Hematopoietic multipotent progenitor cell treated with erythropoietin and hydrocortisone succinate and interleukin-3 and kit ligand, for 15 days (in vitro differentiated cells): ENCODE data around the gene GNB1L.

Source experiments
- DNase-seq: peaks from one replicate; pipeline ENCODE4 v3.0.0-alpha.2; 2015; ENCODE audit warnings: low spot score

Gene GNB1L

DNA sequence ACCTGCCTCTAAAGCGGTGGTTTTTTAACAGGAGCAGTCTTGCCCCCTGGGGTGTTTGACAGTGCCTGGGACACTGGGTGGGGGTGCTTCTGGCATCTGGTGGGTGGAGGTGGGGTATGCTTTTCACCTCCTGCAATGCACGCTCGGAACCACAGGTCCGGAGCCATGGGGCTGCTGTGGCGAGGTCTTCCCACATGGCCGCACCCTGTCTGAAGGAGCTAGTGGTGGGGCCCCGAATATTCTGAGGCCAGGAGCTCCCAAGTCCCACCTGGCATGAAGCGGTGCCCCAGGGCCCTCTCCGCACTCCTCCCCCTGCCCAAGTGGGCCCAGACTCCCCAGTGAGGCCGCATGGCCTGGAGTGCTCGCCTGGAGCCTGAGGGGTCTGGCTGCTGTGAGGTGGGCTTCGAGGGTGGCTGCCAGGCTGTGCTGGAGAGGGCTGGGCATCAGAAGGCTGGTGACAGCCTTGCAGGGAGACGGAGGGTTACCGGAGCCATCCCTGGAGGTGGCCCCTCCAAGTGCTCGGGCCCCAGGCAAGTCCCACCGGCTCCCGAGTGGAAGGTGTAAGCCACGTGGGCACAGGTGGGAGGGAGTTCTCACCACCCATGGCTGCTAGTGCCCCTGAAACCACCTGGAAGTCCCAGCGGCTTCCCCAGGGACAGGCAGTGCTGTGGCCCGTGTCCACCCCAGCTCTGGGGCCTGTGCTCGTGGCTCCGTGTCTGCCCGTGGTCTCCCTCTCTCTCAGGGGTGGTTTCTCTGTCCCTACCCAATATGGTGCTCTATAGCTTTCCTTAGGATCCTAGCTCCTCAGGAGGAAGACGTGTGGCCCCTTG, 79.0 kb downstream of the GNB1L start:
- no peak for DNase-seq

DNA sequence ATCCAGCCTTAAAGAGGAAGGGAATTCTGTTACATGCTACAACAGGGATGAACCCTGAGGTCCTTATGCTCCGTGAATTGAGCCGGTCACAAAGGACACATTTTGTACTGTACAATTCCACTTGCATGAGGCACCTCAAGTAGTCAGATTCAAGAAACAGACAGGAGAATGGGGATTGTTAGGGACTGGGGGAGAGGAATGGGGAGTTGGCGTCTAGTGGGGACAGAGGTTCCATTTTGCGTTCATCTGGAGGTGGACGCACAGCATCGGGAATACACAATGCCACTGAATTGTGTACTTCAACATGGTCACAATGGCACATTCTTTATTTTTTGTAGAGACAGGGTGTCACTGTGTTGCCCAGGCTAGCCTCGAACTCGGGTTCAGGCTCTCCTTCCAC, 80.0 kb downstream of the GNB1L start:
- no peak for DNase-seq

GRCh38 chr22:19773470-19774040, 81.1 kb downstream of the GNB1L start:
- DNase-seq = no peak

DNA sequence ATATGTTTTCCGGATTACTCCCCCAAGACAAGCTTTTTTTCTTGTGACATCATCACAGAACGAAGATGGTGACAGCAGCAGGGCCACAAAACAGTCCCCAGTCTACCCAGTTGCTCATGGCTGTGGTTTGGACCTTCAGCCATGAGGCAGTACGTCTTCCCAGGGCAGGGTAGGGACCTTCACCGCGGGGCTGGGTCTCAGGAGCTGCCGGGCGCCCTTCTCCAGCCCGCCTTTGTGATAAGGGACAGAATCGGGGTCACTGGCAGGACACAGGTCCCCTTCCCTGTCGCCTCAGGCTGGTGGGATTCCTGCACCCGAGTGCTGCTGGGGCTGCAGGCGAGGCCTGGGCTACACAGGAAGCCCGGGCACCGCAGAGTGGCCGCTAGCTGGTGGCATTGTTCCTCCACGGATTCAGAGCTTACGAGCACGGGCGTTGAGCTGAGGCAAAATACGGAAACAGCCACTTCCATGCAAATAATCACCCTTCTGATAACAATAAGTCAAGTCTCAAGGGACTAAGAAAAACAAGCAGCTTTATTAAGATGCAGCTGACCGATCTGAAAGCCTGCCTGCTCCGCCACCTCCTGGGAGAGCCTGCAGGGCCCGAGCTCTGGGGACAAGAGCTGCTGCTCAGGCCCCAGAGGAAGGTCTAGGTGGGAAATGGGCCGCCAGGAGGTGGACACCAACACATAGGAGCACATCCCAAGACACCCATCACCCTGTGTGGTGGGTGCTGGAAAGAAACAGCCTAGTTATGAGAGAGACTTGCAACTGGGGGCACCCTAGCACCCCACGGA, 81.8 kb downstream of the GNB1L start:
- DNase-seq = no peak

DNA sequence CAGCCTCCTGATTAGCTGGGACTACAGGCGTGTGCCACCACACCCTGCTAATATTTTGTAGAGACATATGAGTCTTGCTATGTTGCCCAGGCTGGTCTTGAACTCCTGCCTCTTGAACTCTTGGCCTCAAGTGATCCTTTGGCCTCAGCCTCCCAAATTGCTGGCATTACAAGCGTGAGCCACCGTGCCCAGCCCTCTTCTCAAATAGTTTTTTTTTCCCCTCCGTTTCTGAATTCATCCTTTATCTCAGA, 82.3 kb downstream of the GNB1L start:
- DNase-seq = no peak

GRCh38 chr22:19770349-19771220, 84.1 kb downstream of the GNB1L start:
- DNase-seq = no peak

DNA sequence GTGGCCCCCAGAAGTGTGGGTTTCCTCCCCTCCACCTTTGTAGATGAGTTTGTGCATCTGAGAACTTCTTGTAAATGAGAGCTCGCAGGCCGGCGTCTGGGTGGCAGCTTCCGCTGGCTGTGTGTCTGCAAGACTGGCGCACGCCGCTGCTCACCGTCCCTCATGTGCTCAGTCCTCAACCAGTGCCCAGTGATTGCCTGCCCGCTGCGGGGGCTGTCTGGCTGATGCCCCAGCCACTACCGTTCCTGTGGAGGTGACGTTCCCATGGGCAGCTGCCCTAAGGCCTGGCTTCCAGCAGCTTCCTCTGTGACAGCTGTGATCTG, 85.3 kb downstream of the GNB1L start:
- no peak for DNase-seq

GRCh38 chr22:19767427-19768341, 87.0 kb downstream of the GNB1L start:
- DNase-seq = no peak

- no peak for DNase-seq
Measured at GRCh38 chr22:19766511-19767426, 87.9 kb downstream of the GNB1L start.

GRCh38 chr22:19766240-19766510, 88.5 kb downstream of the GNB1L start:
- no peak for DNase-seq

- DNase-seq = no peak
Measured at GRCh38 chr22:19765477-19766239, 89.0 kb downstream of the GNB1L start.

GRCh38 chr22:19764636-19765476, 89.8 kb downstream of the GNB1L start:
- no peak for DNase-seq

GRCh38 chr22:19764299-19764593, 90.4 kb downstream of the GNB1L start:
- no peak for DNase-seq

DNA sequence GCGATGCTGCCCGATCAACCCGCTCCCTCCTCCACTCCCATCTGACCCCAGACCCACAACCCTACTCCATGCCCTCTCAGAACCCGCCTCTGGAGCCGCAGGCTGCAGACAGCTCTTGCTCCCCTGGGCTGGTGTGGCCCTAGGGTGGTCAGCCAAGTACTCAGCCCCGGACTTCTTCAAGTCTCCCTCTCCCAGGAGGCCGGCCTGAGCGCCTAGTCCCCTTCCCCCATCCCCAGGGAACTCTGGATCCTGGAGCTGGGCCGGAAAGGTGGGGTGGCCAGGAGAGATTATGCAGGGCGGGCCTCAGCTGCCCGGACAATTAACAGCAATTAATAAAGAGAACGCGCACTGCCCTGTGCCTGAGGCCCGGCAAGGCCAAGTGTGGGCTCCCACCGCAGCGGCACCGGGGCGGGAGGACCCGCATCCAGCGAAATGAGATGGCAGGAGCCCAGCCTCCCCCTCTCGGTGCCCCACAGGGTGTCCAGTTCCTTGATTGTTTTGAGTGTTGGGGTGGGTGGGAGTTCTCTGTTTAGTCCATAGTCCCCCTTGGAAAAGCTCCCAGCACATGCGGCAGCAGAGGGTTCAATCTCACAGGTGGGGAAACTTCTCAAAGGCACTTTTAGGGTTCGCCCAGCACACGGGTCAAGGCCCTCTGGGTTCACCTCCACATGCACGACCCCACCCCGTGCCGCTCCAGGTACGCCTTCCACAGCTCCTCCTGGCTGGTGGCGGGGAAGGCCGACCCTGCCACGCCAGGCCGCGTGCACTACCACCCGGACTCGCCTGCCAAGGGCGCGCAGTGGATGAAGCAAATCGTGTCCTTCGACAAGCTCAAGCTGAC, 91.0 kb downstream of the GNB1L start:
- DNase-seq = no peak

GRCh38 chr22:19762568-19763457, 91.9 kb downstream of the GNB1L start:
- no peak for DNase-seq

- no peak for DNase-seq
Measured at GRCh38 chr22:19761725-19762567, 92.7 kb downstream of the GNB1L start.
